ENCODE results near the gene NPHP3. TPM values are rescaled to one million over a fixed set of nuclear protein-coding genes. Genes with fewer than 3 reads are reported as not detected.

NPHP3 gene
- polyA plus RNA-seq, 1 donor from 2014 or later: 9.0 TPM

DNA sequence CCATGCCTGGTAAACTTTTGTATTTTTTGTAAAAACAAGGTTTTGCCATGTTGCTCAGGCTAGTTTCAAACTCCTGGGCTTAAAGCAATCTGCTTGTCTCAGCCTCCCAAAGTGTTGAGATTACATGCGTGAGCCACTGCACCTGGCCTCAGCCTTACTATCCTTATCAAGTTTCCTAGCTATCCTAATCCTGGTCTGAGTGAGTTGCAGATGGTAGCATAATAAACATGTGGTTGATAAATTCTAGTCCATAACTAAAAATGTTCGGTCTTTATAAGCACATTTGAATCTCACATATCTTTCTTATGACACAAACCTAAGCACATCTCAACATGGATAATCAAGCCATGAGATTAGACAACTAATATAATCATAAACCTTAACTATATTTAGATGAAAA lies 18.5 kb downstream of the NPHP3 start:
- TF ChIP-seq EP300 (conservative IDR thresholded peaks at IDR 0.05; ENCODE audit: poor library complexity, severe bottlenecking) (no peak), MXI1 (conservative IDR thresholded peaks at IDR 0.05; ENCODE audit: poor library complexity, severe bottlenecking) (no peak)
- no peaks in the 10 kb centered on the region for H3K9me2 ChIP-seq (ENCODE audit: insufficient read depth, low read length)
- no peaks in the 10 kb centered on the region for H3K36me3 ChIP-seq (ENCODE audit: insufficient read depth, low read length)
- no peak overlapping the region for H3K27ac ChIP-seq (ENCODE audit: low read length)
- no peaks in the 10 kb centered on the region for H4K20me1 ChIP-seq (ENCODE audit: insufficient read depth)
- no peak overlapping the region for H3K9ac ChIP-seq (ENCODE audit: low read length)
- no peaks in the 10 kb centered on the region for H3K9me3 ChIP-seq (ENCODE audit: low read length)
- no peaks in the 10 kb centered on the region for H3K27me3 ChIP-seq (ENCODE audit: insufficient read depth, low read depth, low read length)
- H3K4me2 ChIP-seq (ENCODE audit: low read length): no peak overlapping the region
- H3K4me3 ChIP-seq (ENCODE audit: low read length): no peak overlapping the region
- no peak overlapping the region for H2AFZ ChIP-seq (ENCODE audit: low read depth, low read length)
- no peaks in the 10 kb centered on the region for H3K79me2 ChIP-seq (replicated peaks; ENCODE audit: insufficient read depth, low read length)
- H3F3A ChIP-seq (ENCODE audit: insufficient read depth, low read length, poor library complexity, severe bottlenecking): no peaks in the 10 kb centered on the region

DNA sequence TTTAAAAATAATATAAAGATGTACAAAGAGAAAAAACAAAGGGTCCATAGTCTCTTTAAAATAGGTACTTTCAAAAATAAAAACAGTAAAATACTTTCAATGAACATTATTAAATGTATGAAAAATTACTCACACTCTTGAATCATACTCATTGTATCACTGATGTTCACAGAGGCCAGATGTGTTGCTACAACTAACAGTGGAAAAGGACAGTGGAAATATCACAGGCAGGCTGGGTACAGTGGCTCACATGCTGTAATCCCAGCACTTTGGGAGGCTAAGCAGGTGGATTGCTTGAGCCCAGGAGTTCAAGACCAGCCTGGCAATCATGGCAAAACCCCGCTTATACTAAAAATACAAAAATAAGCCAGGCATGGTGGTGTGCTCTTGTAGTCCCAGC lies 26.8 kb downstream of the NPHP3 start:
- H3K27me3 ChIP-seq (ENCODE audit: insufficient read depth, low read depth, low read length): no peaks in the 10 kb centered on the region
- TF ChIP-seq, protein P1, sequence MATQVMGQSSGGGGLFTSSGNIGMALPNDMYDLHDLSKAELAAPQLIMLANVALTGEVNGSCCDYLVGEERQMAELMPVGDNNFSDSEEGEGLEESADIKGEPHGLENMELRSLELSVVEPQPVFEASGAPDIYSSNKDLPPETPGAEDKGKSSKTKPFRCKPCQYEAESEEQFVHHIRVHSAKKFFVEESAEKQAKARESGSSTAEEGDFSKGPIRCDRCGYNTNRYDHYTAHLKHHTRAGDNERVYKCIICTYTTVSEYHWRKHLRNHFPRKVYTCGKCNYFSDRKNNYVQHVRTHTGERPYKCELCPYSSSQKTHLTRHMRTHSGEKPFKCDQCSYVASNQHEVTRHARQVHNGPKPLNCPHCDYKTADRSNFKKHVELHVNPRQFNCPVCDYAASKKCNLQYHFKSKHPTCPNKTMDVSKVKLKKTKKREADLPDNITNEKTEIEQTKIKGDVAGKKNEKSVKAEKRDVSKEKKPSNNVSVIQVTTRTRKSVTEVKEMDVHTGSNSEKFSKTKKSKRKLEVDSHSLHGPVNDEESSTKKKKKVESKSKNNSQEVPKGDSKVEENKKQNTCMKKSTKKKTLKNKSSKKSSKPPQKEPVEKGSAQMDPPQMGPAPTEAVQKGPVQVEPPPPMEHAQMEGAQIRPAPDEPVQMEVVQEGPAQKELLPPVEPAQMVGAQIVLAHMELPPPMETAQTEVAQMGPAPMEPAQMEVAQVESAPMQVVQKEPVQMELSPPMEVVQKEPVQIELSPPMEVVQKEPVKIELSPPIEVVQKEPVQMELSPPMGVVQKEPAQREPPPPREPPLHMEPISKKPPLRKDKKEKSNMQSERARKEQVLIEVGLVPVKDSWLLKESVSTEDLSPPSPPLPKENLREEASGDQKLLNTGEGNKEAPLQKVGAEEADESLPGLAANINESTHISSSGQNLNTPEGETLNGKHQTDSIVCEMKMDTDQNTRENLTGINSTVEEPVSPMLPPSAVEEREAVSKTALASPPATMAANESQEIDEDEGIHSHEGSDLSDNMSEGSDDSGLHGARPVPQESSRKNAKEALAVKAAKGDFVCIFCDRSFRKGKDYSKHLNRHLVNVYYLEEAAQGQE (IDR thresholded peaks at IDR 0.05; ENCODE audit: borderline replicate concordance): no peak
- no peak for TF ChIP-seq RAD21 (conservative IDR thresholded peaks at IDR 0.05)
- no peak for TF ChIP-seq MXI1 (conservative IDR thresholded peaks at IDR 0.05; ENCODE audit: poor library complexity, severe bottlenecking)
- TF ChIP-seq EP300 (conservative IDR thresholded peaks at IDR 0.05; ENCODE audit: poor library complexity, severe bottlenecking): no peak
- no peaks in the 10 kb centered on the region for H3K9me3 ChIP-seq (ENCODE audit: low read length)
- H3K79me2 ChIP-seq (replicated peaks; ENCODE audit: insufficient read depth, low read length): no peaks in the 10 kb centered on the region
- H3K36me3 ChIP-seq (ENCODE audit: insufficient read depth, low read length): no peaks in the 10 kb centered on the region
- H4K20me1 ChIP-seq (ENCODE audit: insufficient read depth): no peaks in the 10 kb centered on the region
- no peaks in the 10 kb centered on the region for H3F3A ChIP-seq (ENCODE audit: insufficient read depth, low read length, poor library complexity, severe bottlenecking)
- no peak overlapping the region for H3K4me3 ChIP-seq (ENCODE audit: low read length)
- H2AFZ ChIP-seq (ENCODE audit: low read depth, low read length): no peak overlapping the region
- H3K27ac ChIP-seq (ENCODE audit: low read length): no peak overlapping the region
- no peak overlapping the region for H3K4me2 ChIP-seq (ENCODE audit: low read length)
- no peak overlapping the region for H3K9ac ChIP-seq (ENCODE audit: low read length)
- H3K9me2 ChIP-seq (ENCODE audit: insufficient read depth, low read length): no peaks in the 10 kb centered on the region

DNA sequence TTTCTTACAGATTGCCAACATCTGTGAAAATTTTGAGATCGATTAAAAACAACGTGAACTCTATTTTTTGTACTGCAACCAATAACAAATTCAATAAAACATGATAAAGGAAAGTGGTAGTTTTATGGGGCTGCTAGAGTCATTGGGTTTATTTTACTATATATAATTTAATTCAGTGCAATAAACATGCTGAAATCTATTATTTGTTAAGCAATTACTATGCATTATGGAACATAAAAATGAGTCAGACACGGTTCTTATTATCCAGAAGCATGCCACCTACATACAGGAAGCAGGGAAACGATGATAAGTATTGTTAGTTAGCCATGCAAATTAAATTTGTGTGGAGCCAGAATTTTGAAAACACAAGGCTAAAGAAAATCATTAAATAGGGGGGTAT lies 27.2 kb downstream of the NPHP3 start:
- no peak for TF ChIP-seq EZH2 (IDR thresholded peaks at IDR 0.05; ENCODE audit: borderline replicate concordance, insufficient read depth, low read length, poor library complexity, severe bottlenecking)
- TF ChIP-seq, protein P1 (IDR thresholded peaks at IDR 0.05; ENCODE audit: borderline replicate concordance): no peak
- TF ChIP-seq SMC3 (conservative IDR thresholded peaks at IDR 0.05; ENCODE audit: poor library complexity): no peak
- TF ChIP-seq, protein P2, sequence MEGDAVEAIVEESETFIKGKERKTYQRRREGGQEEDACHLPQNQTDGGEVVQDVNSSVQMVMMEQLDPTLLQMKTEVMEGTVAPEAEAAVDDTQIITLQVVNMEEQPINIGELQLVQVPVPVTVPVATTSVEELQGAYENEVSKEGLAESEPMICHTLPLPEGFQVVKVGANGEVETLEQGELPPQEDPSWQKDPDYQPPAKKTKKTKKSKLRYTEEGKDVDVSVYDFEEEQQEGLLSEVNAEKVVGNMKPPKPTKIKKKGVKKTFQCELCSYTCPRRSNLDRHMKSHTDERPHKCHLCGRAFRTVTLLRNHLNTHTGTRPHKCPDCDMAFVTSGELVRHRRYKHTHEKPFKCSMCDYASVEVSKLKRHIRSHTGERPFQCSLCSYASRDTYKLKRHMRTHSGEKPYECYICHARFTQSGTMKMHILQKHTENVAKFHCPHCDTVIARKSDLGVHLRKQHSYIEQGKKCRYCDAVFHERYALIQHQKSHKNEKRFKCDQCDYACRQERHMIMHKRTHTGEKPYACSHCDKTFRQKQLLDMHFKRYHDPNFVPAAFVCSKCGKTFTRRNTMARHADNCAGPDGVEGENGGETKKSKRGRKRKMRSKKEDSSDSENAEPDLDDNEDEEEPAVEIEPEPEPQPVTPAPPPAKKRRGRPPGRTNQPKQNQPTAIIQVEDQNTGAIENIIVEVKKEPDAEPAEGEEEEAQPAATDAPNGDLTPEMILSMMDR (IDR thresholded peaks at IDR 0.05; ENCODE audit: poor library complexity, severe bottlenecking): no peak
- TF ChIP-seq MXI1 (conservative IDR thresholded peaks at IDR 0.05; ENCODE audit: poor library complexity, severe bottlenecking): no peak
- no peak for TF ChIP-seq POLR2AphosphoS5 (IDR thresholded peaks at IDR 0.05)
- TF ChIP-seq RAD21 (conservative IDR thresholded peaks at IDR 0.05): no peak
- no peak for TF ChIP-seq TAF1 (IDR thresholded peaks at IDR 0.05; ENCODE audit: low read depth)
- TF ChIP-seq EP300 (conservative IDR thresholded peaks at IDR 0.05; ENCODE audit: poor library complexity, severe bottlenecking): no peak

More for the DNA sequence above, 27.2 kb downstream of the NPHP3 start:
- H4K20me1 ChIP-seq (ENCODE audit: insufficient read depth): no peaks in the 10 kb centered on the region
- H3F3A ChIP-seq (ENCODE audit: insufficient read depth, low read length, poor library complexity, severe bottlenecking): no peaks in the 10 kb centered on the region
- H3K9ac ChIP-seq (ENCODE audit: low read length): no peak overlapping the region
- H3K79me2 ChIP-seq (replicated peaks; ENCODE audit: insufficient read depth, low read length): no peaks in the 10 kb centered on the region
- no peaks in the 10 kb centered on the region for H3K36me3 ChIP-seq (ENCODE audit: insufficient read depth, low read length)
- no peak overlapping the region for H3K4me3 ChIP-seq (ENCODE audit: low read length)
- H3K27me3 ChIP-seq (ENCODE audit: insufficient read depth, low read depth, low read length): no peaks in the 10 kb centered on the region
- H2AFZ ChIP-seq (ENCODE audit: low read depth, low read length): no peak overlapping the region
- H3K9me3 ChIP-seq (ENCODE audit: low read length): no peaks in the 10 kb centered on the region
- no peak overlapping the region for H3K4me2 ChIP-seq (ENCODE audit: low read length)
- no peaks in the 10 kb centered on the region for H3K9me2 ChIP-seq (ENCODE audit: insufficient read depth, low read length)
- H3K27ac ChIP-seq (ENCODE audit: low read length): no peak overlapping the region
